HCT116 (cell line): ENCODE measurements around the gene PLS3. TPM values are rescaled to one million over a fixed set of nuclear protein-coding genes. Genes with fewer than 3 reads are reported as not detected.

Source experiments
- ATAC-seq: fragments of 200-7000 bp; cut with Tn5 transposase; 2 replicates; pipeline ENCODE4 v1.9.1; 2020; ENCODE audit warnings: mild to moderate bottlenecking, moderate library complexity
- BruUV-seq: library from RNA; stranded (reverse); fragments of 400-500 nt; replicated peaks from 2 replicates; lab custom pipeline; 2021; lab: Mats Ljungman, UMichigan
- CTCF ChIA-PET: fragments of 300-600 bp; sonication (Branson Sonifier 250); formaldehyde crosslinking; loops from one replicate; lab custom pipeline; 2021; ENCODE audit warnings: antibody characterized with exemption; lab: Charles Lee
- POLR2A ChIA-PET: fragments of 300-600, 350-600 bp; sonication (Branson Sonifier 250); formaldehyde crosslinking; loops from one replicate; lab custom pipeline; 2021; ENCODE audit warnings: antibody characterized with exemption; lab: Charles Lee
- RAD21 ChIA-PET, 2 experiments: fragments of 300-600 bp; sonication (Branson Sonifier 250); formaldehyde crosslinking; loops; one replicate each; lab custom pipeline; 2023; ENCODE audit warnings: low total read pairs in 2 of 2; ENCODE audit not compliant: uncharacterized antibody in 2 of 2, unreplicated experiment in 2 of 2, low non-redundant PET in 1 of 2; lab: Charles Lee
- DNase-seq: peaks from one replicate; pipeline ENCODE4 v3.0.0-alpha.2; 2010; ENCODE audit warnings: low read depth, low spot score
- H2AFZ ChIP-seq: fragments of 200-600 bp; shearing (Covaris generic), sonication (generic); 2 replicates; pipeline ENCODE4 v1.6.1; 2017; ENCODE audit warnings: low read depth, mixed run types, mixed read lengths, antibody characterized with exemption, low read length; ENCODE audit not compliant: poor library complexity, severe bottlenecking
- H3K27ac ChIP-seq: 2 replicates; pipeline ENCODE4 v1.5.1; 2012; ENCODE audit warnings: low read depth, low read length
- H3K27me3 ChIP-seq: fragments of 200-600 bp; sonication (generic); 2 replicates; pipeline ENCODE4 v1.6.1; 2016; ENCODE audit warnings: mixed run types, low read length, mixed read lengths; ENCODE audit not compliant: insufficient read depth
- H3K36me3 ChIP-seq, 2 experiments: fragments of 200-500 bp in 1 of 2; fragments of 200-600 bp in 1 of 2; sonication (Bioruptor generic) in 1 of 2; sonication (generic) in 1 of 2; 2 replicates each; pipeline versions ENCODE4 v1.5.1 to v1.6.1; 2014 to 2016; ENCODE audit warnings: low read length in 2 of 2, inconsistent platforms in 1 of 2, mixed read lengths in 1 of 2, mixed run types in 1 of 2; ENCODE audit not compliant: insufficient read depth in 2 of 2, control insufficient read depth in 1 of 2
- H3K4me1 ChIP-seq, 2 experiments: fragments of 200-600 bp in 1 of 2; sonication (generic) in 1 of 2; 2 replicates each; pipeline versions ENCODE4 v1.5.1 to v1.6.1; 2012 to 2017; ENCODE audit warnings: low read length in 2 of 2, inconsistent platforms in 1 of 2, mild to moderate bottlenecking in 1 of 2, mixed read lengths in 1 of 2, mixed run types in 1 of 2, moderate library complexity in 1 of 2; ENCODE audit not compliant: insufficient read depth in 2 of 2, control insufficient read depth in 1 of 2
- H3K4me2 ChIP-seq: fragments of 200-600 bp; sonication (generic); 2 replicates; pipeline ENCODE4 v1.6.1; 2017; ENCODE audit warnings: mixed run types, low read length, mixed read lengths
- H3K4me3 ChIP-seq, 2 experiments: fragments of 200-600 bp in 1 of 2; sonication (generic) in 1 of 2; replicated peaks in 1 of 2; 2 replicates each; pipeline ENCODE4 v1.5.1; 2011 to 2016; ENCODE audit warnings: low read length in 2 of 2, control low read depth in 1 of 2, low read depth in 1 of 2, mild to moderate bottlenecking in 1 of 2, mixed read lengths in 1 of 2, mixed run types in 1 of 2
- H3K79me2 ChIP-seq: fragments of 200-600 bp; sonication (generic); 2 replicates; pipeline ENCODE4 v1.6.1; 2017; ENCODE audit warnings: mild to moderate bottlenecking, mixed run types, low read length, moderate library complexity, mixed read lengths; ENCODE audit not compliant: insufficient read depth
- H3K9ac ChIP-seq: fragments of 200-600 bp; sonication (generic); 2 replicates; pipeline ENCODE4 v1.6.1; 2016; ENCODE audit warnings: low read length, mixed read lengths
- H3K9me2 ChIP-seq: fragments of 200-600 bp; sonication (generic), shearing (Covaris generic); 2 replicates; pipeline ENCODE4 v1.6.1; 2017; ENCODE audit warnings: mixed run types, mild to moderate bottlenecking, moderate library complexity; ENCODE audit not compliant: insufficient read depth
- H3K9me3 ChIP-seq, 2 experiments: fragments of 200-500 bp in 1 of 2; fragments of 200-600 bp in 1 of 2; sonication (Bioruptor generic) in 1 of 2; sonication (generic) in 1 of 2; 2 replicates each; pipeline ENCODE4 v1.6.1; 2014 to 2017; ENCODE audit warnings: low read length in 2 of 2, mixed read lengths in 2 of 2, inconsistent platforms in 1 of 2, low read depth in 1 of 2, mild to moderate bottlenecking in 1 of 2, mixed run types in 1 of 2, moderate library complexity in 1 of 2; ENCODE audit not compliant: control insufficient read depth in 1 of 2, insufficient read depth in 1 of 2
- H4K20me1 ChIP-seq: fragments of 200-600 bp; sonication (generic), shearing (Covaris generic); 2 replicates; pipeline ENCODE4 v1.6.1; 2017; ENCODE audit warnings: mixed run types, mild to moderate bottlenecking, moderate library complexity; ENCODE audit not compliant: insufficient read depth
- ATF3 ChIP-seq: IDR thresholded peaks from 2 replicates; pipeline ENCODE4 v1.6.1; 2012
- CBX3 ChIP-seq: IDR thresholded peaks from 2 replicates; pipeline ENCODE4 v1.6.1; 2012; ENCODE audit warnings: low read depth
- EZH2 ChIP-seq: fragments of 200-600 bp; sonication (generic); IDR thresholded peaks from 2 replicates; pipeline ENCODE4 v1.6.1; 2017; ENCODE audit warnings: antibody characterized with exemption, mixed run types
- FOSL1 ChIP-seq: IDR thresholded peaks from 2 replicates; pipeline ENCODE4 v1.6.1; 2012; ENCODE audit warnings: low read depth
- JUND ChIP-seq: IDR thresholded peaks from 2 replicates; pipeline ENCODE4 v1.6.1; 2012
- MAX ChIP-seq: IDR thresholded peaks from 2 replicates; pipeline ENCODE4 v1.6.1; 2012
- POLR2AphosphoS5 ChIP-seq: IDR thresholded peaks from 2 replicates; pipeline ENCODE4 v1.6.1; 2011; ENCODE audit warnings: mild to moderate bottlenecking, low read depth, low read length, moderate library complexity
- RAD21 ChIP-seq: IDR thresholded peaks from 2 replicates; pipeline ENCODE4 v1.6.1; 2012; ENCODE audit warnings: low read depth, mild to moderate bottlenecking
- REST ChIP-seq: IDR thresholded peaks from 2 replicates; pipeline ENCODE4 v1.6.1; 2012; ENCODE audit warnings: low read depth
- SRF ChIP-seq: IDR thresholded peaks from 2 replicates; pipeline ENCODE4 v1.6.1; 2012; ENCODE audit warnings: low read depth
- intact Hi-C: fragments of 100-400 bp; cut with micrococcal nuclease; formaldehyde crosslinking; loops from 2 replicates; pipeline ENCODE4 v1.10.0; 2022
- total RNA-seq: library from RNA; stranded (reverse); gene quantifications from one replicate; pipeline ENCODE4 v1.2.1, GENCODE V29; 2021; ENCODE audit not compliant: unreplicated experiment

PLS3 gene
- total RNA-seq, 1 experiment from 2014 or later: 50.8 TPM

- no peaks in the 10 kb centered on the region for H3K79me2 ChIP-seq
- H3K4me2 ChIP-seq: no peak overlapping the region
- H3K36me3 ChIP-seq: no peaks in the 10 kb centered on the region
- ChIA-PET POLR2A (no interaction called here), RAD21 (no interaction called here), CTCF (no interaction called here)
- no peaks in the 10 kb centered on the region for H3K9me2 ChIP-seq
- DNase-seq: no peak
- no peak overlapping the region for H3K4me3 ChIP-seq
- H4K20me1 ChIP-seq: no peaks in the 10 kb centered on the region
- ATAC-seq: no peak
- TF ChIP-seq FOSL1 (no peak), SRF (no peak), MAX (no peak), REST (no peak), POLR2AphosphoS5 (no peak), EZH2 (no peak), CBX3 (no peak), ATF3 (no peak), RAD21 (no peak), JUND (no peak)
- H3K9me3 ChIP-seq: no peaks in the 10 kb centered on the region
- no peaks in the 10 kb centered on the region for H3K4me1 ChIP-seq
- H3K27me3 ChIP-seq: no peaks in the 10 kb centered on the region
- intact Hi-C loops: no loop called here
- H2AFZ ChIP-seq: no peak overlapping the region
- H3K9ac ChIP-seq: no peak overlapping the region
- no TSS peak for BruUV-seq
- no peak overlapping the region for H3K27ac ChIP-seq
Observed at GRCh38 chrX:115521741-115522140, 39.2 kb upstream of the PLS3 start.
